GM06990 (cell line): ENCODE data around the gene STK24.

ENCODE experiments used
- DNase-seq: peaks from one replicate; pipeline ENCODE4 v3.0.0-alpha.2; 2011; ENCODE audit not compliant: insufficient read length; ENCODE audit errors: extremely low read depth
- H3K27me3 ChIP-seq: replicated peaks from 2 replicates; pipeline ENCODE4 v1.6.0; 2011; ENCODE audit warnings: low read length; ENCODE audit not compliant: control insufficient read depth, insufficient read depth
- H3K36me3 ChIP-seq: 2 replicates; pipeline ENCODE4 v1.5.1; 2011; ENCODE audit warnings: low read length; ENCODE audit not compliant: control insufficient read depth, insufficient read depth
- H3K4me3 ChIP-seq: replicated peaks from 2 replicates; pipeline ENCODE4 v1.5.1; 2011; ENCODE audit warnings: low read depth, mild to moderate bottlenecking, control low read depth, low read length
- CTCF ChIP-seq: IDR thresholded peaks from 2 replicates; pipeline ENCODE4 v1.5.1; 2011; ENCODE audit warnings: low read length, control low read depth, mild to moderate bottlenecking, inconsistent platforms; ENCODE audit not compliant: insufficient read depth, poor library complexity, severe bottlenecking

The STK24 gene

GRCh38 chr13:98557937-98558792 lies 18.7 kb downstream of the STK24 start:
- H3K36me3 ChIP-seq, result peaks cover 2% of the 10 kb centered on the region
- DNase-seq, result no peak
- H3K4me3 ChIP-seq, result no peak overlapping the region
- TF ChIP-seq CTCF, result no peak
- H3K27me3 ChIP-seq, result no peaks in the 10 kb centered on the region

- Histone ChIP-seq H3K4me3 (no peak overlapping the region), H3K27me3 (no peaks in the 10 kb centered on the region), H3K36me3 (peaks cover 2% of the 10 kb centered on the region)
- TF ChIP-seq CTCF, result no peak
- no peak for DNase-seq
Measured at GRCh38 chr13:98556968-98557631, 19.8 kb downstream of the STK24 start.

- TF ChIP-seq CTCF, result no peak
- no peak overlapping the region for H3K4me3 ChIP-seq
- no peaks in the 10 kb centered on the region for H3K27me3 ChIP-seq
- H3K36me3 ChIP-seq, result peaks cover 2% of the 10 kb centered on the region
- DNase-seq, result no peak
Measured at GRCh38 chr13:98556142-98556816, 20.6 kb downstream of the STK24 start.

GRCh38 chr13:98549728-98550317 lies 27.1 kb downstream of the STK24 start:
- Histone ChIP-seq H3K4me3 (no peak overlapping the region), H3K36me3 (peaks cover 7% of the 10 kb centered on the region), H3K27me3 (no peaks in the 10 kb centered on the region)
- no peak for DNase-seq
- no peak for TF ChIP-seq CTCF

- H3K36me3 ChIP-seq, result peaks cover 7% of the 10 kb centered on the region
- TF ChIP-seq CTCF, result no peak
Measured at GRCh38 chr13:98549006-98549727, 27.7 kb downstream of the STK24 start.

More at GRCh38 chr13:98549006-98549727, 27.7 kb downstream of the STK24 start:
- no peaks in the 10 kb centered on the region for H3K27me3 ChIP-seq
- DNase-seq, result no peak
- no peak overlapping the region for H3K4me3 ChIP-seq
